ENCODE data around the gene RPS24. TPM values are rescaled to one million over a fixed set of nuclear protein-coding genes. Genes with fewer than 3 reads are reported as not detected.
A peak's percentile ranks its signal among the peaks of the same experiment; 100 is the strongest.

Gene RPS24
- total and polyA plus RNA-seq, 9 of the 15 experiments (the other 6 are each of a cell fraction or from before 2014, with no cell fraction given) = 1,947 to 7,307 (median 5,944) TPM

- ChIA-PET POLR2A (interaction anchor here (0.8 to 1.0 kb wide), 2 partner anchors 11 to 24 kb away, joined by 3 read pairs; no protein-coding TSS in a partner anchor), CTCF (ENCODE audit: low intra/inter-chr PET ratio) (no interaction called here)
- no TSS peak for BruUV-seq (replicated peaks)
Measured at GRCh38 chr10:78004215-78005026, 29.2 kb upstream of the RPS24 start.

GRCh38 chr10:78007172-78007571 is 26.5 kb upstream of the RPS24 start:
- no peak for FAIRE-seq
- Histone ChIP-seq H3K4me3 (no peak overlapping the region), H3K36me3 (ENCODE audit: control insufficient read depth, insufficient read depth, low read length) (peaks cover 94% of the 10 kb centered on the region), H3K27me3 (ENCODE audit: control insufficient read depth in 2 of 2, insufficient read depth in 2 of 2, low read length in 2 of 2) (no peaks in the 10 kb centered on the region), H3K4me1 (replicated peaks in 1 of 2; ENCODE audit: control insufficient read depth in 2 of 2, insufficient read depth in 2 of 2, low read length in 2 of 2) (no peaks in the 10 kb centered on the region), H3K9ac (ENCODE audit: insufficient read depth in 1 of 2, low read depth in 2 of 2, low read length in 2 of 2) (no peak overlapping the region), H3K9me3 (replicated peaks; ENCODE audit: control insufficient read depth, insufficient read depth, low read depth, low read length) (no peaks in the 10 kb centered on the region), H3K9me1 (ENCODE audit: control insufficient read depth, insufficient read depth, low read length) (no peaks in the 10 kb centered on the region), H2AFZ (ENCODE audit: low read depth, low read length) (no peak overlapping the region), H3K27ac (ENCODE audit: extremely low read depth, low read depth, low read length) (no peak overlapping the region), H3K79me2 (ENCODE audit: control insufficient read depth, insufficient read depth, low read length) (no peaks in the 10 kb centered on the region), H4K20me1 (replicated peaks; ENCODE audit: control insufficient read depth, insufficient read depth, low read length) (no peaks in the 10 kb centered on the region), H3K4me2 (ENCODE audit: insufficient read depth, low read length) (no peak overlapping the region)
- no peak for ATAC-seq
- intact Hi-C loops (cut with micrococcal nuclease) (no loop called here), in situ Hi-C loops (cut with MboI) (no loop called here)
- TF ChIP-seq MIER1 (IDR thresholded peaks at IDR 0.05; ENCODE audit: low read depth) (no peak), RAD21 (CRISPR knock-in tag; conservative IDR thresholded peaks at IDR 0.05 in 1 of 2, IDR thresholded peaks at IDR 0.05 in 1 of 2) (no peak), EP400 (IDR thresholded peaks at IDR 0.05) (no peak)
- no peak for DNase-seq (ENCODE audit: extremely low read depth in 1 of 4, low spot score in 3 of 4)
- ChIA-PET CTCF (ENCODE audit: low intra/inter-chr PET ratio) (no interaction called here), POLR2A (no interaction called here)
- 91% methylated on average over 1 of the region's 1 CpG for WGBS (ENCODE audit: insufficient coverage, low coverage, missing lambda C conversion rate)
- BruUV-seq (replicated peaks) = no TSS peak

More at GRCh38 chr10:78004215-78005026, 29.2 kb upstream of the RPS24 start:
- intact Hi-C loops (cut with micrococcal nuclease) = no loop called here
- no peak overlapping the region for H3K27ac ChIP-seq (ENCODE audit: extremely low read depth, low read depth, low read length)
- ATAC-seq (no peak), FAIRE-seq (no peak), DNase-seq (ENCODE audit: extremely low read depth in 1 of 4, low spot score in 3 of 4) (no peak)
- H4K20me1 ChIP-seq (replicated peaks; ENCODE audit: control insufficient read depth, insufficient read depth, low read length) = no peaks in the 10 kb centered on the region
- H3K9me1 ChIP-seq (ENCODE audit: control insufficient read depth, insufficient read depth, low read length) = no peaks in the 10 kb centered on the region
- no peak overlapping the region for H3K4me2 ChIP-seq (ENCODE audit: insufficient read depth, low read length)
- no peak overlapping the region for H3K4me3 ChIP-seq
- peak overlapping the region in 1 of 2 experiments; percentile 55; a peak in 1 of 4 replicates for H3K9ac ChIP-seq (ENCODE audit: insufficient read depth in 1 of 2, low read depth in 2 of 2, low read length in 2 of 2)
- H3K9me3 ChIP-seq (replicated peaks; ENCODE audit: control insufficient read depth, insufficient read depth, low read depth, low read length) = no peaks in the 10 kb centered on the region
- H3K79me2 ChIP-seq (ENCODE audit: control insufficient read depth, insufficient read depth, low read length) = no peaks in the 10 kb centered on the region
- TF ChIP-seq RAD21 (CRISPR knock-in tag; conservative IDR thresholded peaks at IDR 0.05 in 1 of 2, IDR thresholded peaks at IDR 0.05 in 1 of 2) (0 out of 4 replicates have a peak, but pooled peaks of 1 of the 2 experiments have one; percentile 10), FOXA1 (IDR thresholded peaks at IDR 0.05; ENCODE audit: borderline replicate concordance) (no peak)
- H3K27me3 ChIP-seq (ENCODE audit: control insufficient read depth in 2 of 2, insufficient read depth in 2 of 2, low read length in 2 of 2) = no peaks in the 10 kb centered on the region
- 91% methylated on average over 16 of the region's 16 CpGs for WGBS (ENCODE audit: insufficient coverage, low coverage, missing lambda C conversion rate)
- no peak overlapping the region for H2AFZ ChIP-seq (ENCODE audit: low read depth, low read length)
- H3K4me1 ChIP-seq (replicated peaks in 1 of 2; ENCODE audit: control insufficient read depth in 2 of 2, insufficient read depth in 2 of 2, low read length in 2 of 2) = 0 out of 5 replicates have a peak, but pooled peaks cover 0 to 3% of the 10 kb centered on the region in 2 experiments
- peaks cover 93% of the 10 kb centered on the region for H3K36me3 ChIP-seq (ENCODE audit: control insufficient read depth, insufficient read depth, low read length)
- in situ Hi-C loops (cut with MboI) = no loop called here

Measured in K562 (cell line).